Spinal cord (tissue), 10 donors: ENCODE measurements around the gene ZHX3. TPM values are rescaled to one million over a fixed set of nuclear protein-coding genes. Genes with fewer than 3 reads are reported as not detected.
A peak's percentile ranks its signal among the peaks of the same experiment; 100 is the strongest.

ENCODE experiments used
- DNase-seq, 6 donors: peaks; one replicate each; pipeline versions ENCODE4 v3.0.0 to v3.0.0-alpha.2; 2013 to 2015; ENCODE audit warnings: low spot score in 6 of 6, low read depth in 4 of 6
- H3K27ac ChIP-seq: one replicate; pipeline ENCODE4 v1.5.1; 2013; ENCODE audit warnings: low read depth, low read length, control low read depth
- H3K27me3 ChIP-seq: one replicate; pipeline ENCODE4 v1.6.1; 2013; ENCODE audit warnings: low read length; ENCODE audit not compliant: control insufficient read depth, insufficient read depth
- H3K36me3 ChIP-seq: one replicate; pipeline ENCODE4 v1.6.1; 2013; ENCODE audit warnings: low read length; ENCODE audit not compliant: control insufficient read depth, insufficient read depth
- H3K4me1 ChIP-seq: one replicate; pipeline ENCODE4 v1.6.1; 2013; ENCODE audit warnings: low read length; ENCODE audit not compliant: control insufficient read depth, insufficient read depth
- H3K4me3 ChIP-seq: one replicate; pipeline ENCODE4 v1.5.1; 2013; ENCODE audit warnings: low read depth, low read length, control low read depth
- H3K9me3 ChIP-seq: one replicate; pipeline ENCODE4 v1.6.1; 2013; ENCODE audit warnings: low read length; ENCODE audit not compliant: control insufficient read depth, insufficient read depth
- WGBS: methylation state at CpG from one replicate; pipeline ENCODE4 v1.1.5; 2013; ENCODE audit warnings: missing lambda C conversion rate; ENCODE audit not compliant: insufficient coverage; 5-methylcytosine and 5-hydroxymethylcytosine counted together
- polyA plus RNA-seq, 2 donors: library from polyadenylated mRNA; unstranded; fragments of 120-200 nt; gene quantifications; one replicate each; pipeline ENCODE4 v1.2.1, GENCODE V29; 2013; ENCODE audit not compliant: insufficient read length in 2 of 2
- total RNA-seq, 2 donors: library from RNA; depleted of rRNA in 1 of 2; stranded (reverse); fragments of 120-200 nt in 1 of 2; fragments of >200 nt in 1 of 2; gene quantifications; one replicate each; pipeline versions ENCODE4 v1.2.3 to v1.2.4, GENCODE V29; 2013 to 2014
- donor health status: healthy.

ZHX3 gene
- total and polyA plus RNA-seq, 4 donors = 28.5 to 36.3 (median 31.0) TPM

DNA sequence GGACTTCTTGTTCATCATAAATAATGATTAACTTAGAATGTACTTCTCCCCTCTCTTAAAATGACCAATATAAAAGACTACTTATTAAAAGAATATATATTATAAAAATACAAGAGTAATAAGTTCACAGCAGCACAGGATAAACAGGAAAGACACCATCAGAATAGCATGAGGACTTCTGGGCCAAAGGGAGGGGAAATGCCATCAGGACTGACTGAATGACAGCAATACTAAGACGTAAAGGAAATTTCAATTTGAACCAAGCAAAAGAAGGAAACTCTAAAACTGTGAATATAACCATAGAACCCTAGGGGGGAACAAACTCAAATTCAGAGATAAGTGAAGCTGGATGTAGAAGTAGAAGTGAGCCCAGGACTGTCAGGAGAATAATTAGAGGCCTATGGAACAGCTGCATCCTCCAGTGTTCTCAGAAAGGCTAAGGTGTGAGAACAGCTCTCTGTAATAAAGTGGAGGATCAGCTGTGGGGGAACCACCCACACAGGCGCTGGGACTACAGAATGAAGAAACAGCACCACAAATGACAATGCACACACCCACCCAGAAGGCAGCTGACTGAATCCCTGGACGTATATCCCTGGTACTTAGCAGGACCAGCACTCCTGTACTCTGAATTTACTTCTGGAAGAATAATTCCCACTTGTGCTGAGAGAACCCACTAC lies 37.8 kb downstream of the ZHX3 start:
- no peak for DNase-seq
- WGBS = 55% methylated on average over 1 of the region's 3 CpGs
- no peaks in the 10 kb centered on the region for H3K9me3 ChIP-seq

GRCh38 chr20:41278936-41279335 lies 38.6 kb downstream of the ZHX3 start:
- Histone ChIP-seq H3K27me3 (no peaks in the 10 kb centered on the region), H3K4me1 (peaks cover 3% of the 10 kb centered on the region), H3K9me3 (no peaks in the 10 kb centered on the region), H3K27ac (no peak overlapping the region), H3K4me3 (no peak overlapping the region), H3K36me3 (no peaks in the 10 kb centered on the region)
- WGBS = 90% methylated on average over 2 of the region's 5 CpGs
- no peak for DNase-seq

More for the DNA sequence above, 37.8 kb downstream of the ZHX3 start:
- no peaks in the 10 kb centered on the region for H3K27me3 ChIP-seq
- peaks cover 3% of the 10 kb centered on the region for H3K4me1 ChIP-seq
- no peak overlapping the region for H3K4me3 ChIP-seq
- no peak overlapping the region for H3K27ac ChIP-seq
- no peaks in the 10 kb centered on the region for H3K36me3 ChIP-seq

DNA sequence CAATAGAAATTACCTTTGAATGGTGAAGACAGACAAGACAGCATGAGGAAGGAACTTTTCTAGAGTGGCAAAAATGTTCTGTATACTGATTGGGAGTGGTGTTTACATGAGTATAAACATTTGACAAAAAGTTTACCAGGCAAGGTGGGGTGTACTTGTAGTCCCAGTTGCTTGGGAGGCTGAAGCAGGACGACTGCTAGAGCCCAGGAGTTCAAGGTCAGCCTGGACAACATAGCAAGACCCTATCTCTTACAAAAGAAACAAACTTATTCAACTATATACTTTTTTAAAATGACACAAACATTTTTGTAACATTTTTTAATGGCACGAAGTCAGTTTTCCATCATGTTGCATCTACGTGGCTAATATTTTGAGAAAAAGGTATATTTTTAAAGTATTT lies 40.5 kb downstream of the ZHX3 start:
- WGBS = no CpG with 5 or more reads among the region's 3 CpGs

DNA sequence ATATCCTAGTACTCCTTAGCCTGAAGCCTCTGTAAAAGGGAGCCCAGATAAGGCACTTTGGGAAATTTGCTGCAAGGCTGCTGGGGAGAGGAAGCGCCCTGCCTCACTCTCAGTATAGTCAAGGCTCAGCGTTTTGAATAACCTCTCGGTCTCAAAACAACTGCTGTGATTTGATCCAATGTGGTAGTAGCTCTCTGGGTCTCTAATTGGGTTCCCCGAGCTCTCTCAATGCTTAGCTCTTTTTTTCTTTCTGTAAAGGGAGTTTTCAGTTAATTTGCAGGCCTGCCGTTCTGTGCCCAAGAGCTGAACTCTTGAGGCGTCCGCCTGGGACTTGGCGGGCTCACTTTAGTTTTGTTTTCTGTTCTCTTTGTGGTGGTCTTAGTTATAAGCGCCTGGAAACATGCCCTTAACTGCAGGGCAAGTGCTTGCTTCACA lies 41.2 kb downstream of the ZHX3 start:
- Histone ChIP-seq H3K9me3 (no peaks in the 10 kb centered on the region), H3K27me3 (no peaks in the 10 kb centered on the region), H3K4me1 (peaks cover 3% of the 10 kb centered on the region), H3K36me3 (no peaks in the 10 kb centered on the region), H3K27ac (peak overlapping the region; percentile 65), H3K4me3 (no peak overlapping the region)
- DNase-seq = peak; percentile 31 to 90 (median 62)
- WGBS = 9% methylated on average over 4 of the region's 9 CpGs

More for the DNA sequence above, 40.5 kb downstream of the ZHX3 start:
- Histone ChIP-seq H3K4me1 (peaks cover 3% of the 10 kb centered on the region), H3K27ac (peak overlapping the region; percentile 65), H3K36me3 (no peaks in the 10 kb centered on the region), H3K4me3 (no peak overlapping the region), H3K9me3 (no peaks in the 10 kb centered on the region), H3K27me3 (no peaks in the 10 kb centered on the region)
- DNase-seq = no peak

DNA sequence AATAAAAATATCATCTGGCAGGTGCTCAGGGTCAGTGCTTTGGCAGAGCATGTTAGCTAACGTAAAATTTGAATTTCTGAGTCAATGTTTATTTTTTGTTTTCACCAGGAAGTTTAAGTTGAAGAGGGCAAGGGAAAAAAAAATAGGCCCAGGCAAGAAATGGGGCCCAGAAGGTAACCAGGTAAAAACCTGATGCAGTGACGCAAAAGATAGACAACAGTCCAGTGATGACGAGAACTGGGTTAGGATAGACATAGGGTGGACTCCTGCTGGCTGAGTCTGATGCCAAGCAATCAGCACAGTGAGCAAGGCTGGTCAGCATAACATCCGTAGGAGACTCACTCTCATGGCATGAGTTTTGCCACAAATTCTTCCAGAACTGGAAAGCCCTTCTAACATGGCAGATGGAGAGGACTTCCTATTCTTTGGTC lies 42.2 kb downstream of the ZHX3 start:
- no peak overlapping the region for H3K4me3 ChIP-seq
- no peaks in the 10 kb centered on the region for H3K27me3 ChIP-seq
- H3K4me1 ChIP-seq = peaks cover 3% of the 10 kb centered on the region
- WGBS = 84% methylated on average over 4 of the region's 4 CpGs
- H3K36me3 ChIP-seq = no peaks in the 10 kb centered on the region
- DNase-seq = no peak
- H3K9me3 ChIP-seq = no peaks in the 10 kb centered on the region
- H3K27ac ChIP-seq = peak overlapping the region; percentile 65

- Histone ChIP-seq H3K9me3 (no peaks in the 10 kb centered on the region), H3K36me3 (no peaks in the 10 kb centered on the region), H3K4me3 (no peak overlapping the region), H3K4me1 (peaks cover 3% of the 10 kb centered on the region), H3K27me3 (no peaks in the 10 kb centered on the region), H3K27ac (no peak overlapping the region)
- DNase-seq = no peak
- WGBS = no CpG with 5 or more reads among the region's 5 CpGs
These were observed 43.4 kb downstream of the ZHX3 start for GRCh38 chr20:41274152-41274551.

GRCh38 chr20:41273445-41273844 lies 44.1 kb downstream of the ZHX3 start:
- no peak overlapping the region for H3K4me3 ChIP-seq
- no peaks in the 10 kb centered on the region for H3K27me3 ChIP-seq
- DNase-seq = no peak
- H3K9me3 ChIP-seq = no peaks in the 10 kb centered on the region
- no peak overlapping the region for H3K27ac ChIP-seq
- no peaks in the 10 kb centered on the region for H3K36me3 ChIP-seq
- H3K4me1 ChIP-seq = peaks cover 3% of the 10 kb centered on the region

- Histone ChIP-seq H3K4me3 (no peak overlapping the region), H3K9me3 (no peaks in the 10 kb centered on the region), H3K4me1 (peaks cover 3% of the 10 kb centered on the region), H3K27ac (no peak overlapping the region), H3K36me3 (peaks cover 6% of the 10 kb centered on the region), H3K27me3 (no peaks in the 10 kb centered on the region)
- no peak for DNase-seq
- 100% methylated on average over 1 of the region's 1 CpG for WGBS
These were observed 45.2 kb downstream of the ZHX3 start for GRCh38 chr20:41272339-41272738.

- H3K9me3 ChIP-seq = no peaks in the 10 kb centered on the region
- WGBS = no CpG with 5 or more reads among the region's 4 CpGs
- peak in 1 of 6 donors; percentile 6 for DNase-seq
- no peaks in the 10 kb centered on the region for H3K27me3 ChIP-seq
- H3K4me3 ChIP-seq = no peak overlapping the region
- peaks cover 12% of the 10 kb centered on the region for H3K36me3 ChIP-seq
- H3K4me1 ChIP-seq = no peaks in the 10 kb centered on the region
- H3K27ac ChIP-seq = no peak overlapping the region
These were observed 48.4 kb downstream of the ZHX3 start for GRCh38 chr20:41268917-41269652.

- Histone ChIP-seq H3K4me1 (no peaks in the 10 kb centered on the region), H3K9me3 (no peaks in the 10 kb centered on the region), H3K36me3 (peaks cover 12% of the 10 kb centered on the region), H3K27me3 (no peaks in the 10 kb centered on the region), H3K4me3 (no peak overlapping the region), H3K27ac (no peak overlapping the region)
- no peak for DNase-seq
- WGBS = no CpG with 5 or more reads among the region's 1 CpG
These were observed 49.1 kb downstream of the ZHX3 start for GRCh38 chr20:41268402-41268801.
